Fibroblast of mammary gland (primary cell): ENCODE results near the gene ZNF554.

Source experiments
- DNase-seq: peaks from one replicate; pipeline ENCODE4 v3.0.0-alpha.2; 2010; ENCODE audit warnings: low read depth
- H3K4me3 ChIP-seq: 2 replicates; pipeline ENCODE4 v1.5.1; 2011; ENCODE audit warnings: low read depth, mild to moderate bottlenecking, low read length, moderate library complexity; ENCODE audit not compliant: control insufficient read depth
- TF ChIP-seq, protein P1 (sequence below): conservative IDR thresholded peaks from 2 replicates; pipeline ENCODE4 v1.5.1; 2011; ENCODE audit warnings: low read depth, low read length, inconsistent platforms; ENCODE audit not compliant: control insufficient read depth, insufficient read depth

Gene ZNF554

DNA sequence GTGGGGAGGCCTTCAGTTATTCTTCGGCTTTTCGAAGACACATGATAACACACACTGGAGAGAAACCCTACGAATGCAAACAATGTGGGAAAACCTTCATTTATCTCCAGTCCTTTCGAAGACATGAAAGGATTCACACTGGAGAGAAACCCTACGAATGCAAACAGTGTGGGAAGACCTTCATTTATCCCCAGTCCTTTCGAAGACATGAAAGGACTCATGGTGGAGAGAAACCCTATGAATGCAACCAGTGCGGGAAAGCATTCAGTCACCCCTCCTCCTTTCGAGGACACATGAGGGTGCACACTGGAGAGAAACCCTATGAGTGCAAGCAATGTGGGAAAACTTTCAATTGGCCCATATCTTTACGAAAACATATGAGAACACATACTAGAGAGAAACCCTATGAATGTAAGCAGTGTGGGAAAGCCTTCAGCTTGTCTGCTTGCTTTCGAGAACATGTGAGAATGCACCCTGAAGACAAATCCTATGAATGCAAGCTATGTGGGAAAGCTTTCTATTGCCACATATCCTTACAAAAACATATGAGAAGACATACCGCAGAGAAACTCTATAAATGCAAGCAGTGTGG, 33.4 kb downstream of the ZNF554 start:
- no peak overlapping the region for H3K4me3 ChIP-seq
- TF ChIP-seq, protein P1, sequence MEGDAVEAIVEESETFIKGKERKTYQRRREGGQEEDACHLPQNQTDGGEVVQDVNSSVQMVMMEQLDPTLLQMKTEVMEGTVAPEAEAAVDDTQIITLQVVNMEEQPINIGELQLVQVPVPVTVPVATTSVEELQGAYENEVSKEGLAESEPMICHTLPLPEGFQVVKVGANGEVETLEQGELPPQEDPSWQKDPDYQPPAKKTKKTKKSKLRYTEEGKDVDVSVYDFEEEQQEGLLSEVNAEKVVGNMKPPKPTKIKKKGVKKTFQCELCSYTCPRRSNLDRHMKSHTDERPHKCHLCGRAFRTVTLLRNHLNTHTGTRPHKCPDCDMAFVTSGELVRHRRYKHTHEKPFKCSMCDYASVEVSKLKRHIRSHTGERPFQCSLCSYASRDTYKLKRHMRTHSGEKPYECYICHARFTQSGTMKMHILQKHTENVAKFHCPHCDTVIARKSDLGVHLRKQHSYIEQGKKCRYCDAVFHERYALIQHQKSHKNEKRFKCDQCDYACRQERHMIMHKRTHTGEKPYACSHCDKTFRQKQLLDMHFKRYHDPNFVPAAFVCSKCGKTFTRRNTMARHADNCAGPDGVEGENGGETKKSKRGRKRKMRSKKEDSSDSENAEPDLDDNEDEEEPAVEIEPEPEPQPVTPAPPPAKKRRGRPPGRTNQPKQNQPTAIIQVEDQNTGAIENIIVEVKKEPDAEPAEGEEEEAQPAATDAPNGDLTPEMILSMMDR, result no peak
- no peak for DNase-seq

DNA sequence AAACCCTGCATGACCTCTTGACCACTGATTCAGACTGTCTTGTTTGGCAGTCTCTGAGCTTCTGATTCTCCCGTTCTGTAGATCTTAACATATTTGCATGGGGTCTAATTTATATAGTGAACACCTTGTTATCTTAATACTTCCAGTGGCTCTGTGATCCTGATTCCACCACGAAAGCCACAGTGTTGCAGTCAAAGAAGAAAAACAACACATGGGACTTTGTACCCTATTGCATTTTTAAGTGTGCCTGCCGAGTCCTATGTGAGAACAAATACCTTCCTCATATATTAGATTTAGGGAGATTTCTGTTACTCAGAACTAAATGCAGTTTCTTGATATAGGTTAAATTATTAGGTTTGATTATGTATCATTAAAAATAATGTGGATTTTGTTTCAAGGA, 35.2 kb downstream of the ZNF554 start:
- TF ChIP-seq, protein P1, result no peak

DNA sequence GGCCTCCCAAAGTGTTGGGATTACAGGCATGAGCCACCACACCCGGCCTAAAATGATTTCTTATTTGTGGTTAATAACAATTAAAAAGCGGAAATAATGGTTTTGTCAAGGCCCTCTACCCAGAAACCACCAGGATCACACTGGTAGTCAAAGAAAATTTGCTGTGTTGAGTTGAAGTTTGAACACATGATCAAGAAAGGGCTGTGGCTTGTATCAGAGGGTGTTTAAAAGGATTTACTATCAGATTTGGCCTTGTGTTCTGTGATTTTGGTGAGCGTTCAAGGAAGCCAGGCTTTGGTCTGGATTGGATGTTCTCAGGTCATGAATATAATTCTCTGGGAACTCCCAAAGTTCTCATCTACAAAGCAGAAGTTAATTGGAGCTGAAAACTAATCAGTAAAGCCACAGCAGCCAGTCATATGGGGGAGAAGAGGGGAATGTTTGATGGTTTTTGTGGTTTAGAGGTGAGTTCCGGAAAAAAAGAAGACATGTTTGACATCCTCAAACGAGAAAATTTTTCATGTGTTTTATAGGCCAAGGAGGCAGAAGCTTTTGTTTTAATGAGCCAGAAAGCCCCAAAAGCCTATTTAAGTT, 36.9 kb downstream of the ZNF554 start:
- no peak overlapping the region for H3K4me3 ChIP-seq
- TF ChIP-seq, protein P1, result no peak
- no peak for DNase-seq

More for the DNA sequence above, 35.2 kb downstream of the ZNF554 start:
- H3K4me3 ChIP-seq, result no peak overlapping the region
- DNase-seq, result no peak

DNA sequence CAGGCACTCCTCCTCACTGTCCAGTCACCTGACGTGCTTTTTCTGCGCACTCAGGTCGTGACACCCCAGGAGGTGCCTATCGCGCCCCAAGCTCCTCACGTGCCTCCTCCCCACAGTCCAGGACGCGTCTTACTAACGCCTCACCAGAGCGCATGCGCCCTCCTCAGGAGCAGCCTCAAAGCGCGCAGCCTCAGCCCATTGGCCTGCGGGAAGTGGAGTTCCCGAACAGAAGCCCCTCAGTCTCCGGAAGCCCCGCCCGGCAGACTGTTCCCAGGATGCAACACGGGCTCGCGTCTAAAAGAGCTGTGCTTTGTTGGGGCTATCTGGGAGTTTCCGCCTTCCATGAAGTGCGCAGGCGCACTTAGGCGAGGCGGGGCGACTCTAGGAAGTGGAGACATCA, 39.2 kb downstream of the ZNF554 start:
- no peak for DNase-seq
- no peak overlapping the region for H3K4me3 ChIP-seq
- TF ChIP-seq, protein P1, result no peak

DNA sequence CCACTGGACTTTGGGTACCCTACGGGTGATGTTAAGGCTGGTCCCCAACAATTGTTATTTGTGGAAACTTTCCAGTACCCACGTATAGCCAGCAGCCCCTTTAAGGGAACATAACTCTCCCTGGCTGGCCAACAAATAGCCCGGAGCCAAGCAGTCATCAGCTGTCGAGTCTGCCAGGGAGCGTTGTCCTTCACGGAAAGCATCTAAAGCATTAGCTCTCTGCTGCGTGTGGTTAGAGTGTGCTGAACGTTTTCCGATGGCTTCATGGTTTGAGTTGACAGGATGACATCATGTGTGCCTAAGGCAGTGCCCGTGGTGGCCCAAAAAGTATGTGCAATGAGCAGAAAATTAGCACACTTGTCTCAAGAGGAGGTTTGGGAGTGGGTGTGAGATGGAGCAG, 44.1 kb downstream of the ZNF554 start:
- TF ChIP-seq, protein P1, result no peak
- no peak for DNase-seq
- no peak overlapping the region for H3K4me3 ChIP-seq

DNA sequence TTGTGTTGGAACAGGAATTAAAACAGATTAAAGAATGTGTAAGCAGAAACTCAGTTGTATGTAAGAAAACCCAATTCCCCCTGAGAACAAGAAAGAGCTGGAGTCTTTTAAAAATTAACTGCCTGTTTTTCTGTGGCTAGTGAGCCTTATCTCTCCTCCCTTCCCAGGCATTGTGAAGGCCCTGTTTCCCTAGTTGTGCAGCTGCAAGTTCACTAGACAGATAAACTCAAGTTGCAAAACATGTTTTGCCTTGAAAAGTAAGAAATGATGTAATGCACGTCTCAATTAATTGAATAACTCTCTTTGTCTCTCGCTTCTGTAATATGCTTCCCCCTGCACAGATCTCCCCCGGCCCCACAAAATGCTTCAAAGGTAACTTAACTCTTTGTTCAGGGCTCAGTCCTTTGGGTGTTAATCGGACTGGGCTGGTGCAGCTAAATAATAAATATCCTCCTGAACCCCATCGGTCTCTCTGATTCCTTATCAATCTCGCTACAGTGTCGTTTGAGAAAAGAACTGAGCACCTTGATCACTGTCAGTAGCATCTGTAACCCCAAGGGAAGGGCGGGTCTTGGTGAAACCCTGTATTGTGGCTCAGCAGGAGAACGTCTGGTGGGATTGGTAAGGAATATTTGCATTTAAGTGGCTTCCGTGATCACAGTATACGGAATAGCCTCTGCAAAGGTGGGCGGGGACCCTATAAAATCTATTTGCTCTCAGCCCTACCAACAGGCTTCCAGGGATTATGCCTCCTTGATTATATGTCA, 45.8 kb downstream of the ZNF554 start:
- no peak for DNase-seq
- no peak overlapping the region for H3K4me3 ChIP-seq
- TF ChIP-seq, protein P1, result no peak
